Activated T-cell treated with anti-CD3 and anti-CD28 coated beads, Interleukin-2, amount 50 U/mL, for 4 hours (primary cell): ENCODE data around the gene MSH5. TPM values are rescaled to one million over a fixed set of nuclear protein-coding genes. Genes with fewer than 3 reads are reported as not detected.

ENCODE experiments used
- ATAC-seq, 2 donors: fragments of 200-7000 bp; cut with Tn5 transposase; one replicate each; pipeline ENCODE4 v1.10.0; 2021
- DNase-seq: peaks from one replicate; pipeline ENCODE4 v3.0.0-alpha.2; 2020
- H3K27me3 Mint-ChIP-seq: one replicate; pipeline ENCODE4 v1.8.0; 2021; ENCODE audit warnings: low read depth, mixed read lengths
- H3K36me3 Mint-ChIP-seq: one replicate; pipeline ENCODE4 v1.8.0; 2022; ENCODE audit warnings: mixed read lengths; ENCODE audit not compliant: insufficient read depth
- H3K4me1 Mint-ChIP-seq: one replicate; pipeline ENCODE4 v1.8.0; 2021; ENCODE audit warnings: low read depth, mixed read lengths
- H3K4me3 Mint-ChIP-seq: one replicate; pipeline ENCODE4 v1.8.0; 2021; ENCODE audit warnings: mild to moderate bottlenecking, moderate library complexity, mixed read lengths
- H3K9me3 Mint-ChIP-seq: one replicate; pipeline ENCODE4 v1.8.0; 2021; ENCODE audit warnings: mixed read lengths
- total RNA-seq, 3 donors: library from RNA; stranded (reverse); gene quantifications; one replicate each; pipeline ENCODE4 v1.2.1, GENCODE V29; 2021

MSH5 gene
- 10 to 100 TPM; 30.9 to 35.4 (median 34.3) TPM for total RNA-seq

- Mint-ChIP-seq H3K36me3 (peaks cover 8% of the 10 kb centered on the region), H3K4me3 (peak within 1 kb of the TSS; percentile 95), H3K4me1 (peaks cover 54% of the 10 kb centered on the region), H3K27me3 (no peaks in the 10 kb centered on the region), H3K9me3 (no peaks in the 10 kb centered on the region)
- DNase-seq (peak; percentile 91), ATAC-seq (peak; percentile 93 to 94)
Measured at GRCh38 chr6:31739639-31740396, at the start of gene MSH5. TSS of gene MSH5 (plus strand) at chr6:31740005. CDS start at chr6:31740467, 462 bp downstream.

GRCh38 chr6:31690231-31691077, 49.4 kb upstream of the MSH5 start:
- H3K4me3 Mint-ChIP-seq, result no peak overlapping the region
- H3K9me3 Mint-ChIP-seq, result no peaks in the 10 kb centered on the region
- ATAC-seq (no peak), DNase-seq (no peak)
- peaks cover 3% of the 10 kb centered on the region for H3K4me1 Mint-ChIP-seq
- no peaks in the 10 kb centered on the region for H3K27me3 Mint-ChIP-seq
- H3K36me3 Mint-ChIP-seq, result peaks cover 22% of the 10 kb centered on the region

GRCh38 chr6:31691078-31691463, 48.7 kb upstream of the MSH5 start:
- DNase-seq, result no peak
- Mint-ChIP-seq H3K4me1 (peaks cover 3% of the 10 kb centered on the region), H3K9me3 (no peaks in the 10 kb centered on the region), H3K36me3 (peaks cover 19% of the 10 kb centered on the region), H3K27me3 (no peaks in the 10 kb centered on the region), H3K4me3 (no peak overlapping the region)
- ATAC-seq, result no peak

- no peak for ATAC-seq
- DNase-seq, result no peak
- Mint-ChIP-seq H3K27me3 (no peaks in the 10 kb centered on the region), H3K9me3 (no peaks in the 10 kb centered on the region), H3K36me3 (peaks cover 17% of the 10 kb centered on the region), H3K4me1 (peaks cover 3% of the 10 kb centered on the region), H3K4me3 (no peak overlapping the region)
Measured at GRCh38 chr6:31691564-31692108, 48.2 kb upstream of the MSH5 start.

- Mint-ChIP-seq H3K9me3 (no peaks in the 10 kb centered on the region), H3K36me3 (peaks cover 21% of the 10 kb centered on the region)
- ATAC-seq, result no peak
Measured at GRCh38 chr6:31692353-31692752, 47.5 kb upstream of the MSH5 start.

GRCh38 chr6:31692886-31693285, 46.9 kb upstream of the MSH5 start:
- Mint-ChIP-seq H3K4me1 (peaks cover 10% of the 10 kb centered on the region), H3K4me3 (no peak overlapping the region), H3K36me3 (peaks cover 22% of the 10 kb centered on the region)

More at GRCh38 chr6:31692353-31692752, 47.5 kb upstream of the MSH5 start:
- no peak overlapping the region for H3K4me3 Mint-ChIP-seq
- no peaks in the 10 kb centered on the region for H3K27me3 Mint-ChIP-seq
- no peak for DNase-seq
- peaks cover 4% of the 10 kb centered on the region for H3K4me1 Mint-ChIP-seq

GRCh38 chr6:31693535-31693934, 46.3 kb upstream of the MSH5 start:
- H3K27me3 Mint-ChIP-seq, result no peaks in the 10 kb centered on the region

More at GRCh38 chr6:31692886-31693285, 46.9 kb upstream of the MSH5 start:
- no peaks in the 10 kb centered on the region for H3K27me3 Mint-ChIP-seq
- no peaks in the 10 kb centered on the region for H3K9me3 Mint-ChIP-seq
- ATAC-seq, result no peak
- DNase-seq, result no peak

GRCh38 chr6:31697555-31697954, 42.2 kb upstream of the MSH5 start:
- ATAC-seq, result peak; percentile 23 to 35
- H3K4me1 Mint-ChIP-seq, result peaks cover 28% of the 10 kb centered on the region
- H3K9me3 Mint-ChIP-seq, result no peaks in the 10 kb centered on the region
- H3K27me3 Mint-ChIP-seq, result no peaks in the 10 kb centered on the region
- no peak for DNase-seq
- peaks cover 19% of the 10 kb centered on the region for H3K36me3 Mint-ChIP-seq
- no peak overlapping the region for H3K4me3 Mint-ChIP-seq

More at GRCh38 chr6:31693535-31693934, 46.3 kb upstream of the MSH5 start:
- Mint-ChIP-seq H3K9me3 (no peaks in the 10 kb centered on the region), H3K4me3 (no peak overlapping the region), H3K36me3 (peaks cover 22% of the 10 kb centered on the region), H3K4me1 (peaks cover 12% of the 10 kb centered on the region)
- DNase-seq (no peak), ATAC-seq (no peak)

GRCh38 chr6:31700740-31701401, 38.9 kb upstream of the MSH5 start:
- H3K4me1 Mint-ChIP-seq, result peaks cover 31% of the 10 kb centered on the region
- H3K9me3 Mint-ChIP-seq, result no peaks in the 10 kb centered on the region
- peaks cover 13% of the 10 kb centered on the region for H3K36me3 Mint-ChIP-seq
- H3K4me3 Mint-ChIP-seq, result peak overlapping the region; percentile 99
- no peak for DNase-seq
- no peak for ATAC-seq
- H3K27me3 Mint-ChIP-seq, result no peaks in the 10 kb centered on the region

GRCh38 chr6:31701666-31702404, 38.0 kb upstream of the MSH5 start:
- DNase-seq (no peak), ATAC-seq (no peak)
- H3K27me3 Mint-ChIP-seq, result no peaks in the 10 kb centered on the region
- H3K36me3 Mint-ChIP-seq, result peaks cover 10% of the 10 kb centered on the region
- H3K4me3 Mint-ChIP-seq, result peak overlapping the region; percentile 99
- no peaks in the 10 kb centered on the region for H3K9me3 Mint-ChIP-seq
- peaks cover 31% of the 10 kb centered on the region for H3K4me1 Mint-ChIP-seq

- H3K4me1 Mint-ChIP-seq, result peaks cover 29% of the 10 kb centered on the region
- DNase-seq (no peak), ATAC-seq (peak; percentile 25 to 47)
- peak overlapping the region; percentile 99 for H3K4me3 Mint-ChIP-seq
- H3K27me3 Mint-ChIP-seq, result no peaks in the 10 kb centered on the region
- H3K9me3 Mint-ChIP-seq, result no peaks in the 10 kb centered on the region
- H3K36me3 Mint-ChIP-seq, result peaks cover 6% of the 10 kb centered on the region
Measured at GRCh38 chr6:31702405-31702818, 37.4 kb upstream of the MSH5 start.

- H3K36me3 Mint-ChIP-seq, result peaks cover under 1% of the 10 kb centered on the region
- H3K4me3 Mint-ChIP-seq, result peak within 1 kb of the TSS; percentile 99
- H3K9me3 Mint-ChIP-seq, result no peaks in the 10 kb centered on the region
- H3K27me3 Mint-ChIP-seq, result no peaks in the 10 kb centered on the region
- ATAC-seq (peak; percentile 94 to 95), DNase-seq (peak; percentile 96)
- H3K4me1 Mint-ChIP-seq, result peaks cover 22% of the 10 kb centered on the region
Measured at GRCh38 chr6:31702819-31703716, 36.7 kb upstream of the MSH5 start, which contains the start of gene ABHD16A. TSS of gene ABHD16A (minus strand) at chr6:31703324. CDS start at chr6:31703281, 43 bp downstream.

- H3K4me3 Mint-ChIP-seq, result no peak overlapping the region
- no peak for DNase-seq
- ATAC-seq, result no peak
Measured at GRCh38 chr6:31705931-31706330, 33.9 kb upstream of the MSH5 start.

More at GRCh38 chr6:31705931-31706330, 33.9 kb upstream of the MSH5 start:
- peaks cover 21% of the 10 kb centered on the region for H3K4me1 Mint-ChIP-seq
- no peaks in the 10 kb centered on the region for H3K27me3 Mint-ChIP-seq
- H3K36me3 Mint-ChIP-seq, result no peaks in the 10 kb centered on the region
- H3K9me3 Mint-ChIP-seq, result no peaks in the 10 kb centered on the region
